Measurements from ENCODE around the gene PDCD4.

- TF ChIP-seq CTCF (IDR thresholded peaks at IDR 0.05) (no peak), POLR2A (IDR thresholded peaks at IDR 0.05) (no peak)
Observed at GRCh38 chr10:110927461-110927860, 55.7 kb downstream of the PDCD4 start.

All from lower leg skin (tissue), 3 donors.